GM12878 (cell line): Measurements from ENCODE around the gene AGPAT2. TPM values are rescaled to one million over a fixed set of nuclear protein-coding genes. Genes with fewer than 3 reads are reported as not detected.

Experiments
- ATAC-seq: fragments of 200-7000 bp; cut with Tn5 transposase; 3 replicates; pipeline ENCODE4 v1.9.1; 2020; ENCODE audit warnings: mild to moderate bottlenecking, moderate library complexity
- Bru-seq: library from RNA; stranded (reverse); fragments of 400-500 nt; gene quantifications from one replicate; lab custom pipeline; 2021; lab: Mats Ljungman, UMichigan
- BruChase-seq, 2 experiments: library from RNA; stranded (reverse); fragments of 400-500 nt; gene quantifications; one replicate each; lab custom pipeline; 2021; lab: Mats Ljungman, UMichigan
- BruUV-seq: library from RNA; stranded (reverse); fragments of 400-500 nt; replicated peaks from 2 replicates; lab custom pipeline; 2021; lab: Mats Ljungman, UMichigan
- CTCF ChIA-PET: fragments of 300-600 bp; sonication (Branson Sonifier 250); formaldehyde crosslinking; extraction: SDS; loops from one replicate; lab custom pipeline; 2021; ENCODE audit warnings: inconsistent platforms; lab: Yijun Ruan, JAX
- POLR2A ChIA-PET: fragments of 350-600 bp; formaldehyde crosslinking; extraction: SDS; loops from one replicate; lab custom pipeline; 2021; ENCODE audit warnings: inconsistent platforms; lab: Charles Lee
- RAD21 ChIA-PET: fragments of 300-600 bp; sonication (Branson Sonifier 250); formaldehyde crosslinking; loops from one replicate; lab custom pipeline; 2023; ENCODE audit warnings: antibody characterized with exemption; ENCODE audit not compliant: unreplicated experiment; lab: Charles Lee
- SMC1A ChIA-PET: fragments of 300-600 bp; sonication (Branson Sonifier 250); formaldehyde crosslinking; loops from one replicate; lab custom pipeline; 2023; ENCODE audit not compliant: unreplicated experiment, uncharacterized antibody; lab: Charles Lee
- DNase-seq: peaks from one replicate; pipeline ENCODE4 v3.0.0-alpha.2; 2011; ENCODE audit warnings: low read depth, low spot score
- FAIRE-seq: peaks from 3 replicates; lab custom pipeline; 2011; peaks lifted over from hg19 to GRCh38; lab: Jason Lieb, UNC
- H2AFZ ChIP-seq: 2 replicates; pipeline ENCODE4 v1.6.0; 2011; ENCODE audit warnings: low read depth, low read length, control low read depth; ENCODE audit not compliant: control insufficient read depth
- H3K27ac ChIP-seq: 2 replicates; pipeline ENCODE4 v1.5.1; 2011; ENCODE audit warnings: control low read depth; ENCODE audit not compliant: control insufficient read depth, insufficient read depth
- H3K27me3 ChIP-seq, 2 experiments: replicated peaks in 1 of 2; 2 replicates each; pipeline versions ENCODE4 v1.6.0 to v1.6.1; 2011; ENCODE audit warnings: low read length in 1 of 2; ENCODE audit not compliant: control insufficient read depth in 2 of 2, insufficient read depth in 2 of 2
- H3K36me3 ChIP-seq, 2 experiments: 2 replicates each; pipeline ENCODE4 v1.5.1; 2011; ENCODE audit warnings: low read length in 1 of 2; ENCODE audit not compliant: control insufficient read depth in 2 of 2, insufficient read depth in 2 of 2
- H3K4me1 ChIP-seq: 2 replicates; pipeline ENCODE4 v1.6.1; 2011; ENCODE audit warnings: mild to moderate bottlenecking, low read length, moderate library complexity, mixed read lengths; ENCODE audit not compliant: control insufficient read depth, insufficient read depth
- H3K4me2 ChIP-seq: 2 replicates; pipeline ENCODE4 v1.6.0; 2011; ENCODE audit warnings: control low read depth; ENCODE audit not compliant: control insufficient read depth, insufficient read depth
- H3K4me3 ChIP-seq: fragments of 200-600 bp; sonication (generic); 2 replicates; pipeline ENCODE4 v1.5.1; 2016
- H3K79me2 ChIP-seq: 2 replicates; pipeline ENCODE4 v1.6.0; 2011; ENCODE audit warnings: low read length; ENCODE audit not compliant: control insufficient read depth, insufficient read depth
- H3K9ac ChIP-seq: 2 replicates; pipeline ENCODE4 v1.8.0; 2011; ENCODE audit warnings: low read length, control low read depth, mixed read lengths; ENCODE audit not compliant: control insufficient read depth, insufficient read depth
- H3K9me3 ChIP-seq: replicated peaks from 3 replicates; pipeline ENCODE4 v1.5.1; 2011; ENCODE audit warnings: mild to moderate bottlenecking, low read length; ENCODE audit not compliant: control insufficient read depth, insufficient read depth
- H4K20me1 ChIP-seq: 2 replicates; pipeline ENCODE4 v1.6.0; 2011; ENCODE audit not compliant: control insufficient read depth, insufficient read depth
- BHLHE40 ChIP-seq, 2 experiments: fragments of 450-650 bp in 1 of 2; IDR thresholded peaks; 2 replicates each; pipeline ENCODE4 v1.6.1; 2011 to 2017; ENCODE audit warnings: low read depth in 2 of 2, borderline replicate concordance in 1 of 2, improper control_type of control experiment in 1 of 2, low read length in 1 of 2, mild to moderate bottlenecking in 1 of 2
- E2F8 ChIP-seq: fragments of 450-650 bp; IDR thresholded peaks from 2 replicates; pipeline ENCODE4 v1.6.1; 2018; ENCODE audit warnings: mild to moderate bottlenecking, low read depth, moderate library complexity; ENCODE audit not compliant: partially characterized antibody
- MAX ChIP-seq: IDR thresholded peaks from 2 replicates; pipeline ENCODE4 v1.6.1; 2012; ENCODE audit warnings: low read depth, low read length, improper control_type of control experiment
- POLR2A ChIP-seq: IDR thresholded peaks from 2 replicates; pipeline ENCODE4 v1.6.1; 2011; ENCODE audit warnings: low read depth, mild to moderate bottlenecking, low read length
- POLR2AphosphoS2 ChIP-seq: IDR thresholded peaks from 2 replicates; pipeline ENCODE4 v1.6.1; 2011; ENCODE audit warnings: low read depth, mild to moderate bottlenecking, low read length, improper control_type of control experiment, moderate library complexity
- POU2F2 ChIP-seq: IDR thresholded peaks from 3 replicates; pipeline ENCODE4 v1.6.1; 2011; ENCODE audit warnings: low read depth, mild to moderate bottlenecking, low read length, borderline replicate concordance
- SMARCA5 ChIP-seq: fragments of 450-650 bp; IDR thresholded peaks from 2 replicates; pipeline ENCODE4 v1.6.1; 2017; ENCODE audit warnings: mild to moderate bottlenecking
- TARDBP ChIP-seq: IDR thresholded peaks from 2 replicates; pipeline ENCODE4 v1.6.1; 2016; ENCODE audit warnings: borderline replicate concordance
- ZNF687 ChIP-seq: fragments of 450-650 bp; IDR thresholded peaks from 2 replicates; pipeline ENCODE4 v1.6.1; 2017; ENCODE audit warnings: mild to moderate bottlenecking, moderate library complexity
- WGBS: methylation state at CpG from one replicate; pipeline ENCODE4 v1.1.6; 2016; ENCODE audit warnings: low lambda C conversion rate; ENCODE audit not compliant: insufficient replicate concordance, insufficient coverage; ENCODE audit errors: missing lambda C conversion rate; 5-methylcytosine and 5-hydroxymethylcytosine counted together
- in situ Hi-C: fragments of 300-500 bp; cut with MboI; formaldehyde crosslinking; loops from 9 replicates; pipeline ENCODE4 v1.14.3; 2018; ENCODE audit warnings: mixed read lengths
- intact Hi-C: fragments of 100-400 bp; cut with micrococcal nuclease; formaldehyde crosslinking; loops from one replicate; pipeline ENCODE4 v1.14.2; 2022; ENCODE audit not compliant: unreplicated experiment
- long read RNA-seq, 2 experiments: library from polyadenylated mRNA; unstranded; transcript quantifications; one replicate each; pipeline ENCODE4 v2.0.0, GENCODE V29; 2019 to 2020
- polyA minus RNA-seq, 3 experiments: library from RNA; depleted of rRNA, polyadenylated mRNA; stranded (reverse); fragments of >200 nt; gene quantifications; 2 replicates each; pipeline ENCODE4 v1.2.3, GENCODE V29; 2011
- polyA plus RNA-seq, 11 experiments: library from polyadenylated mRNA; depleted of rRNA in 4 of 11; unstranded in 6 of 11; stranded (reverse) in 5 of 11; fragments of >200 nt; fragmentation: Nextera tagmentation in 4 of 11; fragmentation: Illumina TruSeq in 1 of 11; extraction: Ambion mirVana in 4 of 11; extraction: Trizol in 1 of 11; gene quantifications; 1 replicate in 1 of 11; 2 replicates in 10 of 11; pipeline versions ENCODE4 v1.2.1 to v1.2.3, GENCODE V29; 2011 to 2016; ENCODE audit warnings: inconsistent platforms in 2 of 11, missing spikeins in 2 of 11, low read depth in 1 of 11
- total RNA-seq, 4 experiments: library from RNA; depleted of rRNA in 3 of 4; stranded (reverse); fragments of >200 nt in 3 of 4; fragmentation: Illumina TruSeq in 1 of 4; extraction: Trizol in 1 of 4; gene quantifications; 2 replicates each; pipeline versions ENCODE4 v1.2.1 to v1.2.3, GENCODE V29; 2013 to 2021

AGPAT2 gene
- total RNA-seq (2013; cell fraction: nucleolus; rRNA removed) = 16.2 and 18.7 TPM in 2 replicates
- total RNA-seq (2014; rRNA removed) (16.2 and 18.9 TPM in 2 replicates), total RNA-seq (2014; rRNA removed; fragmentation: Illumina TruSeq; extraction: Trizol) (6.8 and 7.1 TPM in 2 replicates), total RNA-seq (2021) (22.5 TPM in 2 replicates), polyA plus RNA-seq (2011; rRNA removed) (6.5 and 17.5 TPM in 2 replicates), polyA plus RNA-seq (2014; fragmentation: Illumina TruSeq; extraction: Trizol) (0.92 and 6.0 TPM in 2 replicates), polyA plus RNA-seq (2014; fragmentation: Nextera tagmentation; extraction: Ambion mirVana) (under 1 TPM; 0.10 to 0.47 TPM), polyA plus RNA-seq (2014; rRNA removed) (25.4 and 28.5 TPM in 2 replicates), polyA plus RNA-seq (2016; fragmentation: Nextera tagmentation; extraction: Ambion mirVana) (10 to 100 TPM; 19.5 to 23.7 TPM), polyA minus RNA-seq (2011; rRNA and poly(A)+ RNA removed) (11.4 and 17.3 TPM in 2 replicates), Bru-seq, nascent RNA (percentile 55 among the genes with signal in this experiment), BruChase-seq, experiment 1, labeled RNA remaining after a 6-hour chase (percentile 54 among the genes with signal in this experiment), BruChase-seq, experiment 2, labeled RNA remaining after a 2-hour chase (percentile 51 among the genes with signal in this experiment)
- polyA plus RNA-seq (2011; ENCODE audit: low read depth) = 3.2 TPM
- 26.4 and 33.7 TPM in 2 replicates for polyA plus RNA-seq (2011; cell fraction: cytosol; rRNA removed)
- 27.6 and 27.8 TPM in 2 replicates for polyA plus RNA-seq (2011; cell fraction: nucleus; rRNA removed)
- polyA plus RNA-seq (2012) = 13.6 and 14.9 TPM in 2 replicates
- polyA minus RNA-seq (2011; cell fraction: cytosol; rRNA and poly(A)+ RNA removed) = 7.8 and 9.6 TPM in 2 replicates
- polyA minus RNA-seq (2011; cell fraction: nucleus; rRNA and poly(A)+ RNA removed) = 7.3 and 8.8 TPM in 2 replicates
- long read RNA-seq, experiment 1, transcript AGPAT2-201 (5 exons, 1,391 nt) = minor isoform, 5 of 45 reads
- long read RNA-seq, experiment 1, transcript AGPAT2-202 (6 exons, 1,512 nt) = major isoform, 38 of 45 reads
- long read RNA-seq, experiment 1, partial matches to known transcripts = 0 of 45 reads
- long read RNA-seq, experiment 1, other reads (novel, unspliced or antisense) = 1 of 45 reads
- long read RNA-seq, experiment 2, transcript AGPAT2-202 (6 exons, 1,512 nt) = major isoform, 7 of 9 reads
- long read RNA-seq, experiment 2, partial matches to known transcripts = 1 of 9 reads
- long read RNA-seq, experiment 2, other reads (novel, unspliced or antisense) = 0 of 9 reads

GRCh38 chr9:136686794-136687711 is at the start of gene AGPAT2:
Gene AGPAT2, minus strand, starts transcription at chr9:136687457. Its CDS starts 100 bp downstream, at chr9:136687357.
- peak within 1 kb of the TSS; percentile 55 for H3K27ac ChIP-seq
- RAD21 ChIA-PET = interaction anchor here (0.8 kb wide), 1 partner anchor 20 kb away, joined by 4 read pairs; no protein-coding TSS in a partner anchor
- FAIRE-seq (no peak), DNase-seq (no peak), ATAC-seq (peak; percentile 92)
- no peaks in the 10 kb centered on the region for H3K27me3 ChIP-seq
- H3K79me2 ChIP-seq = peaks cover 7% of the 10 kb centered on the region
- H4K20me1 ChIP-seq = no peaks in the 10 kb centered on the region; the same call in none of the 2 replicates
- peak within 1 kb of the TSS; percentile 71 for H3K9ac ChIP-seq
- POLR2A ChIA-PET = interaction anchor here (1.0 kb wide), 1 partner anchor 55 kb away, joined by 3 read pairs; no protein-coding TSS in a partner anchor
- peaks cover 16% of the 10 kb centered on the region for H3K4me1 ChIP-seq
- peak within 1 kb of the TSS; percentile 82 for H2AFZ ChIP-seq
- CTCF ChIA-PET = interaction anchor here (0.7 to 3.0 kb wide), 9 partner anchors 13 to 42 kb away, joined by 3 to 13 read pairs (median 3); no protein-coding TSS in a partner anchor
- no peaks in the 10 kb centered on the region for H3K36me3 ChIP-seq
- in situ Hi-C loops = no loop called here
- peak within 1 kb of the TSS; percentile 99 for H3K4me3 ChIP-seq
- TSS peak; percentile 78 for BruUV-seq
- intact Hi-C loops = loop anchor here (5.0 kb wide), 1 partner anchor 200 kb away; no protein-coding TSS in a partner anchor
- H3K9me3 ChIP-seq = no peaks in the 10 kb centered on the region
- under 1% methylated on average over 61 of the region's 106 CpGs for WGBS
- peak within 1 kb of the TSS; percentile 98 for H3K4me2 ChIP-seq
- SMC1A ChIA-PET = no interaction called here
- no peak for TF ChIP-seq TARDBP
- peak; percentile 97 for TF ChIP-seq SMARCA5
- TF ChIP-seq POLR2AphosphoS2 = peak; percentile 63; the same call in 1 of the 2 replicates
- peak; percentile 80; the same call in 1 of the 2 replicates for TF ChIP-seq ZNF687
- no peak for TF ChIP-seq POU2F2
- peak; percentile 55; the same call in 1 of the 2 replicates for TF ChIP-seq MAX
- no peak for TF ChIP-seq E2F8
- TF ChIP-seq BHLHE40 (IDR thresholded peaks at IDR 0.05; ENCODE audit: borderline replicate concordance in 1 of 2, low read depth in 2 of 2, low read length in 1 of 2) = peak in 1 of 2 experiments; percentile 34; a peak in 1 of 4 replicates
- peak; percentile 75 for TF ChIP-seq POLR2A
